PFSK-1 (cell line): ENCODE results near the gene PAGE4.

Experiments used
- FOXP2 ChIP-seq: optimal IDR thresholded peaks from 2 replicates; pipeline ENCODE3; 2011; ENCODE audit warnings: borderline replicate concordance, control low read depth, inconsistent platforms; ENCODE audit not compliant: insufficient read depth; ENCODE audit errors: extremely low read length, extremely low read depth
- POLR2AphosphoS5 ChIP-seq: IDR thresholded peaks from 2 replicates; pipeline ENCODE4 v1.6.1; 2012; ENCODE audit warnings: low read depth, mild to moderate bottlenecking, control low read depth, low read length, moderate library complexity
- REST ChIP-seq, 2 experiments: IDR thresholded peaks; 2 replicates each; pipeline versions ENCODE4 v1.6.1 to v1.8.0; 2011 to 2012; ENCODE audit warnings: low read depth in 2 of 2, low read length in 2 of 2, control low read depth in 1 of 2, inconsistent platforms in 1 of 2, mild to moderate bottlenecking in 1 of 2, moderate library complexity in 1 of 2; ENCODE audit not compliant: insufficient read depth in 1 of 2
- SIN3A ChIP-seq: IDR thresholded peaks from 2 replicates; pipeline ENCODE4 v1.6.1; 2012; ENCODE audit warnings: mild to moderate bottlenecking, low read length, moderate library complexity, borderline replicate concordance; ENCODE audit not compliant: insufficient read depth
- TAF1 ChIP-seq: IDR thresholded peaks from 2 replicates; pipeline ENCODE4 v1.6.1; 2012; ENCODE audit warnings: low read length, control low read depth, borderline replicate concordance; ENCODE audit not compliant: insufficient read depth

GRCh38 chrX:49840679-49841078 lies 11.6 kb downstream of the PAGE4 start:
- TF ChIP-seq SIN3A (no peak), POLR2AphosphoS5 (no peak), TAF1 (no peak), REST (IDR thresholded peaks at IDR 0.05; ENCODE audit: insufficient read depth in 1 of 2, low read depth in 2 of 2, low read length in 2 of 2) (no peak), FOXP2 (no peak)
